ENCODE data around the gene INTS3.

DNA sequence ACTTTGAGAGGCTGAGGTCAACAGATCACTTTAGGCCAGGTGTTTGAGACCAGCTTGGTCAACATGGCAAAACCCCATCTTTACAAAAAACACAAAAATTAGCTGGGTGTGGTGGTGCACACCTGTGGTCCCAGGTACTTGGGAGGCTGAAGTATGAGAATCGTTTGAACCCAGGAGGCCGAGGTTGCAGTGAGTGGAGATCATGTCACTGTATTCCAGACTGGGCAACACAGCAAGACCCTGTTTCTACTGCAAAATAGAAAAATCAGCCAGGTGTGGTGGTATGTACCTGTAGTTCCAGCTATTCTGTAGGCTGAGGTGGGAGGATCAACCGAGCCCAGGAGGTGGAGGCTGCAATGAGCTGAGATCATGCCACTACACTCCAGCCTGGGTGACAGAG is 4.2 kb upstream of the INTS3 start:
- TF ChIP-seq CTCF (IDR thresholded peaks at IDR 0.05) (no peak), POLR2A (IDR thresholded peaks at IDR 0.05) (no peak)
